ENCODE measurements around the gene DNAJC12. TPM values are rescaled to one million over a fixed set of nuclear protein-coding genes. Genes with fewer than 3 reads are reported as not detected.

DNAJC12 gene
- total and polyA plus RNA-seq, 2 of the 8 experiments (the other 6 are each of a cell fraction or from before 2014, with no cell fraction given) = 0.86 to 4.2 TPM

DNA sequence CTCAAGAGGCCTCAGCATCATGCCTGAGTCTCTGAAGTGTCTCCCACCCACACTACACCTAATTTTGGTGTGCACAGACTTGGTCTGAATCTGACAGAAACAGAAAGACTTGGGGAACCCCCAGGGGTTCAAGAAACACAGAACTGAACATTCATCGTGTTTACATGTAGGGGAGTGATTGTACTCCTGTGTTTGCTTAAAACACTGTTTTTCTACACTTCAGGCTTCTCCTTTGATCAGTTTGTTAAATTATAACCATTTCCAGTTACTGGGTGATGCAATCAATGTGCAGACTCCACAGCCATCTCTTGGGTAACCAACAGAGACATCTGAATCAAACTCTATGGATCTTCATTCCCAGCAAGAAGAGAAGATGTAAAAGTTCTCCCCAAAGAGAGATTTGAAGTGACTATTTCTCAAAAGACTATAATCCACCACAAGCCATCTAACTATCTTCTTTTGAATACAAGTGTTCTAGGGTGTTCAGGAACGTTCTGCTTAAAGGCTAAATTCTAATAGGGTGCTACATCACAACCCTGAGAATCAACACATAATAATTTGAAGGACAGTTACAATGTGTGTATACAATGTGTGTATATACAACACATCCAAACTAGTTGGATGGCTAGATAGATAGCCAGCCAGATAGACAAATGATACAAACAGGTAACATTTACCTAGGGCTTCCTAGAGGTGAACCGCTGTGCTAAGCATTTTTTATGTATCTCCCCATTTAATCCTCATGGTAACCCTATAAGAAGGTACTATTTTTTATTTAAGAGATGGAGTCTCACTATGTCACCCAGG is 34.2 kb downstream of the DNAJC12 start:
- H2BK15ac ChIP-seq (ENCODE audit: low read length) = 0 out of 2 replicates have a peak overlapping the region, but pooled peaks have one; percentile 74
- no peaks in the 10 kb centered on the region for H3K79me2 ChIP-seq (ENCODE audit: control insufficient read depth in 1 of 2, insufficient read depth in 2 of 2, low read length in 2 of 2)
- H3K9me3 ChIP-seq (ENCODE audit: insufficient read depth in 2 of 2, low read depth in 1 of 2, low read length in 1 of 2) = no peaks in the 10 kb centered on the region
- H2BK12ac ChIP-seq (ENCODE audit: low read depth, low read length) = no peak overlapping the region
- FAIRE-seq = no peak
- no peak overlapping the region for H2BK5ac ChIP-seq (ENCODE audit: low read depth, low read length)
- CTCF ChIA-PET (ENCODE audit: partially characterized antibody) = interaction anchor here (1.4 to 2.9 kb wide), 3 partner anchors 15 to 353 kb away, joined by 3 to 15 read pairs (median 7); no protein-coding TSS in a partner anchor
- no peak overlapping the region for H4K91ac ChIP-seq (replicated peaks; ENCODE audit: insufficient read length, low read length)
- no peak overlapping the region for H3K14ac ChIP-seq (ENCODE audit: insufficient read length)
- H3K79me1 ChIP-seq (ENCODE audit: low read depth, low read length) = no peaks in the 10 kb centered on the region
- H3K23me2 ChIP-seq (ENCODE audit: low read depth, low read length) = no peaks in the 10 kb centered on the region; the same call in 1 of the 2 replicates
- H4K5ac ChIP-seq (ENCODE audit: insufficient read length, low read depth, low read length) = no peak overlapping the region
- no peak overlapping the region for H3K4me3 ChIP-seq (ENCODE audit: extremely low read depth in 1 of 4, insufficient read depth in 2 of 4, low read depth in 3 of 4, low read length in 4 of 4)
- H3K9ac ChIP-seq (replicated peaks in 1 of 4; ENCODE audit: extremely low read depth in 1 of 4, low read depth in 3 of 4, low read length in 3 of 4) = no peak overlapping the region
- no peak overlapping the region for H3K4ac ChIP-seq (replicated peaks; ENCODE audit: insufficient read length, low read depth, low read length)
- no peak overlapping the region for H3K27ac ChIP-seq (ENCODE audit: low read depth, low read length)
- no peak for DNase-seq (ENCODE audit: low read depth in 1 of 2, low spot score in 2 of 2)
- 94% methylated on average over 3 of the region's 3 CpGs; no CpG with 5 or more reads in 1 of the 2 experiments for WGBS, 2 experiments (ENCODE audit: extremely low coverage in 1 of 2, insufficient coverage in 1 of 2, insufficient read length in 1 of 2, insufficient replicate concordance in 2 of 2, low coverage in 1 of 2, low lambda C conversion rate in 2 of 2, missing lambda C conversion rate in 1 of 2)
- peaks cover 0 to 6% (median 4%) of the 10 kb centered on the region in 4 experiments; a peak in 4 of 7 replicates for H3K4me1 ChIP-seq (replicated peaks in 1 of 4; ENCODE audit: control insufficient read depth in 3 of 4, insufficient read depth in 4 of 4, low read length in 3 of 4)
- no peak overlapping the region for H3K23ac ChIP-seq (ENCODE audit: insufficient read length)
- H2AFZ ChIP-seq (ENCODE audit: low read length) = no peak overlapping the region
- TF ChIP-seq EP300 (IDR thresholded peaks at IDR 0.05; ENCODE audit: borderline replicate concordance in 1 of 2, low read depth in 2 of 2, low read length in 2 of 2) (no peak), CHD2 (IDR thresholded peaks at IDR 0.05; ENCODE audit: low read length) (no peak), MAFK (IDR thresholded peaks at IDR 0.05; ENCODE audit: low read depth, low read length) (0 out of 2 replicates have a peak, but pooled peaks have one; percentile 12)
- no peaks in the 10 kb centered on the region for H4K20me1 ChIP-seq (replicated peaks in 1 of 2; ENCODE audit: control insufficient read depth in 1 of 2, insufficient read depth in 2 of 2, low read length in 2 of 2)
- no peak overlapping the region for H3K18ac ChIP-seq (ENCODE audit: extremely low read depth, low read length)
- H3K27me3 ChIP-seq (replicated peaks in 1 of 4; ENCODE audit: control insufficient read depth in 3 of 4, extremely low read depth in 1 of 4, insufficient read depth in 3 of 4, low read length in 3 of 4) = no peaks in the 10 kb centered on the region
- H3K36me3 ChIP-seq (ENCODE audit: control insufficient read depth in 2 of 4, insufficient read depth in 4 of 4, low read length in 3 of 4) = no peaks in the 10 kb centered on the region
- no peak overlapping the region for H4K8ac ChIP-seq (ENCODE audit: extremely low read depth, insufficient read depth, low read length)
- no peak overlapping the region for H3K56ac ChIP-seq (replicated peaks; ENCODE audit: insufficient read length, low read depth, low read length)
- POLR2A ChIA-PET (ENCODE audit: partially characterized antibody) = no interaction called here
- no peak overlapping the region for H2BK120ac ChIP-seq (replicated peaks; ENCODE audit: low read depth, low read length)
- H2AK5ac ChIP-seq (ENCODE audit: low read depth, low read length) = no peak overlapping the region
- no peak overlapping the region for H2BK20ac ChIP-seq (ENCODE audit: low read length)
- H3K4me2 ChIP-seq (ENCODE audit: insufficient read depth in 1 of 2, low read depth in 2 of 2, low read length in 2 of 2) = no peak overlapping the region
